ENCODE measurements around the gene SFT2D1. TPM values are rescaled to one million over a fixed set of nuclear protein-coding genes. Genes with fewer than 3 reads are reported as not detected.
A peak's percentile ranks its signal among the peaks of the same experiment; 100 is the strongest.

The SFT2D1 gene
- total RNA-seq, 1 experiment from 2014 or later, result 40.2 TPM

- H2BK5ac ChIP-seq (ENCODE audit: insufficient read length, low read length), result no peak overlapping the region
- no peak overlapping the region for H3K23ac ChIP-seq (ENCODE audit: insufficient read length, low read depth, low read length)
- WGBS (ENCODE audit: extremely low coverage, insufficient read length, low lambda C conversion rate), result no CpG with 5 or more reads among the region's 13 CpGs
- no peak overlapping the region for H3K9ac ChIP-seq (ENCODE audit: extremely low read depth, insufficient read length, low read length)
- no peak overlapping the region for H4K8ac ChIP-seq (replicated peaks; ENCODE audit: insufficient read length, low read depth, low read length)
- H3K4ac ChIP-seq (ENCODE audit: low read depth, low read length), result no peak overlapping the region
- no peaks in the 10 kb centered on the region for H3K9me3 Mint-ChIP-seq
- H3K4me3 Mint-ChIP-seq, result no peak overlapping the region
- no peak overlapping the region for H4K91ac ChIP-seq (ENCODE audit: insufficient read length, low read depth, low read length)
- no peaks in the 10 kb centered on the region for H3K9me3 ChIP-seq (ENCODE audit: control insufficient read depth, low read depth, low read length)
- peak overlapping the region in 2 of 3 experiments; percentile 68 to 78; a peak in 2 of 7 replicates for H3K27ac Mint-ChIP-seq
- no peak overlapping the region for H3K18ac ChIP-seq (ENCODE audit: insufficient read length, low read depth, low read length)
- no peak overlapping the region for H3K27ac ChIP-seq (ENCODE audit: insufficient read length, low read depth, low read length)
- H3K79me2 ChIP-seq (ENCODE audit: insufficient read depth, low read length), result peaks cover 28% of the 10 kb centered on the region; the same call in 1 of the 2 replicates
- no peak overlapping the region for H2BK15ac ChIP-seq (ENCODE audit: low read depth, low read length)
- H3K27me3 Mint-ChIP-seq (ENCODE audit: low read depth), result no peaks in the 10 kb centered on the region
- no peak overlapping the region for H2BK12ac ChIP-seq (ENCODE audit: insufficient read length, low read depth, low read length)
- no peaks in the 10 kb centered on the region for H4K20me1 ChIP-seq (ENCODE audit: control insufficient read depth, insufficient read depth, insufficient read length)
- no peaks in the 10 kb centered on the region for H3K27me3 ChIP-seq (ENCODE audit: insufficient read depth, low read length)
- peaks cover 20 to 41% (median 23%) of the 10 kb centered on the region in 3 experiments; a peak in 6 of 7 replicates for H3K36me3 Mint-ChIP-seq (ENCODE audit: insufficient read depth in 1 of 3, low read depth in 3 of 3)
- no peaks in the 10 kb centered on the region for H3K23me2 ChIP-seq (ENCODE audit: insufficient read length, low read depth, low read length, poor library complexity, severe bottlenecking)
- no peak overlapping the region for H2BK20ac ChIP-seq (ENCODE audit: low read depth, low read length, poor library complexity, severe bottlenecking)
- no peak for TF ChIP-seq CTCF (conservative IDR thresholded peaks at IDR 0.05)
- no peak overlapping the region for H3K4me2 ChIP-seq (ENCODE audit: insufficient read depth, insufficient read length, low read length)
- H2AFZ ChIP-seq (ENCODE audit: low read length), result no peak overlapping the region
- H3K79me1 ChIP-seq (ENCODE audit: insufficient read depth, low read depth, low read length, poor library complexity, severe bottlenecking), result peaks cover 7% of the 10 kb centered on the region
- H3K14ac ChIP-seq (ENCODE audit: insufficient read depth, low read length), result no peak overlapping the region
- no peak overlapping the region for H2BK120ac ChIP-seq (ENCODE audit: low read depth, low read length, poor library complexity, severe bottlenecking)
- H4K5ac ChIP-seq (ENCODE audit: insufficient read length, low read depth, low read length), result no peak overlapping the region
- H3T11ph ChIP-seq (ENCODE audit: low read length), result no peak overlapping the region
- no peak overlapping the region for H2AK5ac ChIP-seq (ENCODE audit: insufficient read length, low read length)
- no peaks in the 10 kb centered on the region for H3K4me1 ChIP-seq (ENCODE audit: insufficient read depth, low read length)
- peaks cover 24 to 28% of the 10 kb centered on the region in 2 experiments for H3K4me1 Mint-ChIP-seq
- no peak overlapping the region for H3K56ac ChIP-seq (ENCODE audit: insufficient read length, low read depth, low read length)
- DNase-seq, result no peak
Measured at GRCh38 chr6:166331503-166332415, 10.6 kb downstream of the SFT2D1 start.
